ENCODE results near the gene ZFHX3.

ZFHX3 gene

GRCh38 chr16:72797621-72798020, 250.3 kb downstream of the ZFHX3 start:
- TF ChIP-seq TAF1 (IDR thresholded peaks at IDR 0.05; ENCODE audit: low read depth) (no peak), EP300 (IDR thresholded peaks at IDR 0.05; ENCODE audit: borderline replicate concordance) (no peak), CREB1 (IDR thresholded peaks at IDR 0.05; ENCODE audit: low read depth) (no peak), RAD21 (IDR thresholded peaks at IDR 0.05; ENCODE audit: low read depth) (no peak), YY1 (IDR thresholded peaks at IDR 0.05; ENCODE audit: low read depth) (no peak), MAX (IDR thresholded peaks at IDR 0.05) (no peak), TEAD4 (IDR thresholded peaks at IDR 0.05) (no peak), FOXM1 (IDR thresholded peaks at IDR 0.05; ENCODE audit: borderline replicate concordance, low read depth) (no peak)
- TF ChIP-seq, protein P1, sequence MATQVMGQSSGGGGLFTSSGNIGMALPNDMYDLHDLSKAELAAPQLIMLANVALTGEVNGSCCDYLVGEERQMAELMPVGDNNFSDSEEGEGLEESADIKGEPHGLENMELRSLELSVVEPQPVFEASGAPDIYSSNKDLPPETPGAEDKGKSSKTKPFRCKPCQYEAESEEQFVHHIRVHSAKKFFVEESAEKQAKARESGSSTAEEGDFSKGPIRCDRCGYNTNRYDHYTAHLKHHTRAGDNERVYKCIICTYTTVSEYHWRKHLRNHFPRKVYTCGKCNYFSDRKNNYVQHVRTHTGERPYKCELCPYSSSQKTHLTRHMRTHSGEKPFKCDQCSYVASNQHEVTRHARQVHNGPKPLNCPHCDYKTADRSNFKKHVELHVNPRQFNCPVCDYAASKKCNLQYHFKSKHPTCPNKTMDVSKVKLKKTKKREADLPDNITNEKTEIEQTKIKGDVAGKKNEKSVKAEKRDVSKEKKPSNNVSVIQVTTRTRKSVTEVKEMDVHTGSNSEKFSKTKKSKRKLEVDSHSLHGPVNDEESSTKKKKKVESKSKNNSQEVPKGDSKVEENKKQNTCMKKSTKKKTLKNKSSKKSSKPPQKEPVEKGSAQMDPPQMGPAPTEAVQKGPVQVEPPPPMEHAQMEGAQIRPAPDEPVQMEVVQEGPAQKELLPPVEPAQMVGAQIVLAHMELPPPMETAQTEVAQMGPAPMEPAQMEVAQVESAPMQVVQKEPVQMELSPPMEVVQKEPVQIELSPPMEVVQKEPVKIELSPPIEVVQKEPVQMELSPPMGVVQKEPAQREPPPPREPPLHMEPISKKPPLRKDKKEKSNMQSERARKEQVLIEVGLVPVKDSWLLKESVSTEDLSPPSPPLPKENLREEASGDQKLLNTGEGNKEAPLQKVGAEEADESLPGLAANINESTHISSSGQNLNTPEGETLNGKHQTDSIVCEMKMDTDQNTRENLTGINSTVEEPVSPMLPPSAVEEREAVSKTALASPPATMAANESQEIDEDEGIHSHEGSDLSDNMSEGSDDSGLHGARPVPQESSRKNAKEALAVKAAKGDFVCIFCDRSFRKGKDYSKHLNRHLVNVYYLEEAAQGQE (IDR thresholded peaks at IDR 0.05; ENCODE audit: low read depth) = no peak

- no peak for TF ChIP-seq YY1 (IDR thresholded peaks at IDR 0.05; ENCODE audit: low read depth)
These were observed 251.7 kb downstream of the ZFHX3 start for GRCh38 chr16:72796222-72796621.

DNA sequence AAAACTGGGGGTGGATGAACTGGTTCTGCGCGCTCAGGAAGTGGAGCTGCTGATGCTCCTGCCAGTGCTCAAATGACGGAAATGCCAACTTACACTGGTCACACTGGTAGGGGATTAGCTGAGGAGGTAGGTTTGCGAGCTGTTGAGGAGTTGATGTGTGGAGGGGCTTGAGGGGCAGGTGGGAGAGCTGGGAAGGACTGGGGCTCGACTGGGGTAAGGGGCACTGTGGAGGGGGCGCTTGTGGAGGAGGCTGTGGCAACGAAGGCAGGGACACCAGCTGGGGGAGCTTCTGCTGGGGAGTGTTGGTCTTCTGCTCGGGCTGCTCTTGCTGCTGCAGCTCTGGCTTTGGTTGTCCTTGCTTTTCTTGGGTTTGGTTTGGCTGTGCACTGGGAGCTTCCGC, 252.9 kb downstream of the ZFHX3 start:
- TF ChIP-seq EGR1 (IDR thresholded peaks at IDR 0.05) = no peak
- TF ChIP-seq NFIC (IDR thresholded peaks at IDR 0.05) = no peak
- no peak for TF ChIP-seq RAD21 (IDR thresholded peaks at IDR 0.05; ENCODE audit: low read depth)
- no peak for TF ChIP-seq CEBPB (IDR thresholded peaks at IDR 0.05)
- TF ChIP-seq YY1 (IDR thresholded peaks at IDR 0.05; ENCODE audit: low read depth) = no peak
- TF ChIP-seq TEAD4 (IDR thresholded peaks at IDR 0.05) = no peak
- no peak for TF ChIP-seq TAF1 (IDR thresholded peaks at IDR 0.05; ENCODE audit: low read depth)
- TF ChIP-seq EP300 (IDR thresholded peaks at IDR 0.05; ENCODE audit: borderline replicate concordance) = no peak
- no peak for TF ChIP-seq USF1 (IDR thresholded peaks at IDR 0.05)
- TF ChIP-seq, protein P1 (IDR thresholded peaks at IDR 0.05; ENCODE audit: low read depth) = no peak
- no peak for TF ChIP-seq FOXM1 (IDR thresholded peaks at IDR 0.05; ENCODE audit: borderline replicate concordance, low read depth)
- no peak for TF ChIP-seq ZBTB7A (IDR thresholded peaks at IDR 0.05; ENCODE audit: low read depth)
- no peak for TF ChIP-seq CREB1 (IDR thresholded peaks at IDR 0.05; ENCODE audit: low read depth)
- no peak for TF ChIP-seq MAX (IDR thresholded peaks at IDR 0.05)
- TF ChIP-seq TCF12 (IDR thresholded peaks at IDR 0.05; ENCODE audit: low read depth) = no peak

- TF ChIP-seq EP300 (IDR thresholded peaks at IDR 0.05; ENCODE audit: borderline replicate concordance) (no peak), RAD21 (IDR thresholded peaks at IDR 0.05; ENCODE audit: low read depth) (no peak), MAX (IDR thresholded peaks at IDR 0.05) (no peak), YY1 (IDR thresholded peaks at IDR 0.05; ENCODE audit: low read depth) (no peak), EGR1 (IDR thresholded peaks at IDR 0.05) (no peak), TCF12 (IDR thresholded peaks at IDR 0.05; ENCODE audit: low read depth) (no peak), TAF1 (IDR thresholded peaks at IDR 0.05; ENCODE audit: low read depth) (no peak), USF1 (IDR thresholded peaks at IDR 0.05) (no peak), TEAD4 (IDR thresholded peaks at IDR 0.05) (no peak), ZBTB7A (IDR thresholded peaks at IDR 0.05; ENCODE audit: low read depth) (no peak), FOXM1 (IDR thresholded peaks at IDR 0.05; ENCODE audit: borderline replicate concordance, low read depth) (no peak), NFIC (IDR thresholded peaks at IDR 0.05) (no peak), CEBPB (IDR thresholded peaks at IDR 0.05) (no peak), CREB1 (IDR thresholded peaks at IDR 0.05; ENCODE audit: low read depth) (no peak)
- TF ChIP-seq, protein P1 (IDR thresholded peaks at IDR 0.05; ENCODE audit: low read depth) = no peak
These were observed 253.6 kb downstream of the ZFHX3 start for GRCh38 chr16:72794319-72794718.
